BLaER1 treated with 17β-estradiol and CSF1 and Interleukin-3, amounts not matched to agents 10 nM and 100 nM (cell line): ENCODE results near the gene RAB11A.

ENCODE experiments used
- H3K27ac ChIP-seq, 11 experiments: shearing (Covaris generic); formaldehyde crosslinking; 2 replicates each; pipeline ENCODE4 v1.8.1; 2022
- H3K27me3 ChIP-seq, 11 experiments: shearing (Covaris generic); formaldehyde crosslinking; 2 replicates each; pipeline ENCODE4 v1.8.1; 2022
- H3K36me3 ChIP-seq, 11 experiments: shearing (Covaris generic); formaldehyde crosslinking; 2 replicates each; pipeline ENCODE4 v1.8.1; 2022
- H3K4me1 ChIP-seq, 10 experiments: shearing (Covaris generic); formaldehyde crosslinking; 2 replicates each; pipeline ENCODE4 v1.8.1; 2022
- H3K4me2 ChIP-seq, 11 experiments: shearing (Covaris generic); formaldehyde crosslinking; 2 replicates each; pipeline ENCODE4 v1.8.1; 2022
- H3K4me3 ChIP-seq, 10 experiments: shearing (Covaris generic); formaldehyde crosslinking; 2 replicates each; pipeline ENCODE4 v1.8.1; 2022
- H3K9ac ChIP-seq, 11 experiments: shearing (Covaris generic); formaldehyde crosslinking; 2 replicates each; pipeline ENCODE4 v1.8.1; 2022
- H3K9me3 ChIP-seq, 11 experiments: shearing (Covaris generic); formaldehyde crosslinking; replicated peaks in 1 of 11; 2 replicates each; pipeline ENCODE4 v1.8.1; 2022
- H4K20me1 ChIP-seq, 11 experiments: shearing (Covaris generic); formaldehyde crosslinking; 2 replicates each; pipeline ENCODE4 v1.8.1; 2022
- Cebpa-rat ChIP-seq, 11 experiments: shearing (Covaris generic); IDR thresholded peaks; 2 replicates each; pipeline ENCODE4 v1.8.1; 2022

Gene RAB11A

GRCh38 chr15:65869126-65869953 lies at the start of gene RAB11A:
Gene RAB11A (plus strand): TSS chr15:65869491. CDS start chr15:65869586, 95 bp downstream.
- H4K20me1 ChIP-seq = peaks cover 7 to 45% (median 34%) of the 10 kb centered on the region in 11 experiments; a peak in 18 of 22 replicates
- peaks cover 14 to 34% (median 24%) of the 10 kb centered on the region in 10 experiments for H3K4me1 ChIP-seq
- H3K4me2 ChIP-seq = peak within 1 kb of the TSS; percentile 79 to 93 (median 89)
- TF ChIP-seq Cebpa-rat (IDR thresholded peaks at IDR 0.05) = no peak
- H3K27ac ChIP-seq = peak within 1 kb of the TSS; percentile 78 to 95 (median 90)
- H3K9me3 ChIP-seq = peaks cover 0 to 3% (median 0%) of the 10 kb centered on the region in 11 experiments; a peak in 1 of 22 replicates
- H3K36me3 ChIP-seq = peaks cover 4 to 11% (median 7%) of the 10 kb centered on the region in 11 experiments; a peak in 20 of 22 replicates
- H3K9ac ChIP-seq = peak within 1 kb of the TSS; percentile 86 to 93 (median 90)
- peak within 1 kb of the TSS; percentile 76 to 100 (median 90) for H3K4me3 ChIP-seq
- no peaks in the 10 kb centered on the region for H3K27me3 ChIP-seq

DNA sequence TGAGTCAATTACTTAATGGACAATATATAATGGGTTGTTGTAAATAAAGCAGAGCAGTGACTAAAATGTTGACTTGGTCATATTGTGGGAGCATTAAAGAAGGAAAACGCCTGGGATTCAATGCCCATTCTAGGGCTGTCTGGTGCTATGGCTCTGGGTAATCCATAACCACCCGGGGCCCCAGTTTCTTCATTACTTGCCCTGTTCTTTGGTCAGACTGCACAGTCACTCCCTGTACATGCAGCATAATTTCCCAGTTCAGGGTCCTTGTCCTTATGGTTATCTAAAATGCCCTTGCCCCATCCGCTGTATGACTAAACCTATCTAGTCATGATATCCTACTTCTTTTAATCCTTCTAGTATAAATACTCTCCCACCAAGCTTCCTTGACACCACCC lies 49.7 kb upstream of the RAB11A start:
- H3K4me1 ChIP-seq = peaks cover 13 to 25% (median 17%) of the 10 kb centered on the region in 10 experiments
- H3K4me2 ChIP-seq = peak overlapping the region; percentile 19 to 81 (median 38); a peak in 18 of 22 replicates
- no peaks in the 10 kb centered on the region for H3K27me3 ChIP-seq
- peaks cover 0 to 5% (median 0%) of the 10 kb centered on the region in 11 experiments; a peak in 1 of 22 replicates for H3K9me3 ChIP-seq
- no peaks in the 10 kb centered on the region for H3K36me3 ChIP-seq
- TF ChIP-seq Cebpa-rat (IDR thresholded peaks at IDR 0.05) = no peak
- H3K4me3 ChIP-seq = no peak overlapping the region
- H4K20me1 ChIP-seq = no peaks in the 10 kb centered on the region
- peak overlapping the region in 5 of 11 experiments; percentile 20 to 83 (median 80); a peak in 8 of 22 replicates for H3K27ac ChIP-seq
- H3K9ac ChIP-seq = peak overlapping the region in 2 of 11 experiments; percentile 24 to 57; a peak in 3 of 22 replicates

DNA sequence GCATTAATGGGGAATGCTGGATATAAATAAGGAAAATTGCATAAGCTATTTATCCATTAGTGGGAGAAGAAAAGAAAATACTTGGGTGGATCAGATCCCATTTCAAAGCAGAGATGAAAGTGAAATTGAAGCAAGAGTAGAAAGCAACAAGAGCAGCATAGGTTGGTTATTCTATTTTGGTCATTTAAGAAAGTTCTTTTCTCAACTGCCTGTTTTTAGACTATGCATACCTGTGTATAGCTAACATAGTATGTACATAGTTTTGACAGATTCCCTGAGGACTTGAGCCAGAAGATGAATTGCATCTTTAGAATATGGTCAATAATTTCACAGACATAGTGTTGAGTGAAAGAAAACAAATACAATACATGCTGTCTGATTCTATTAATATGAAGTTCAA lies 48.2 kb upstream of the RAB11A start:
- Histone ChIP-seq H3K9ac (no peak overlapping the region), H3K4me1 (peaks cover 15 to 30% (median 18%) of the 10 kb centered on the region in 10 experiments), H3K36me3 (no peaks in the 10 kb centered on the region), H3K27ac (no peak overlapping the region), H3K9me3 (no peaks in the 10 kb centered on the region), H4K20me1 (no peaks in the 10 kb centered on the region), H3K4me3 (no peak overlapping the region), H3K27me3 (no peaks in the 10 kb centered on the region), H3K4me2 (no peak overlapping the region)
- TF ChIP-seq Cebpa-rat (IDR thresholded peaks at IDR 0.05) = no peak

DNA sequence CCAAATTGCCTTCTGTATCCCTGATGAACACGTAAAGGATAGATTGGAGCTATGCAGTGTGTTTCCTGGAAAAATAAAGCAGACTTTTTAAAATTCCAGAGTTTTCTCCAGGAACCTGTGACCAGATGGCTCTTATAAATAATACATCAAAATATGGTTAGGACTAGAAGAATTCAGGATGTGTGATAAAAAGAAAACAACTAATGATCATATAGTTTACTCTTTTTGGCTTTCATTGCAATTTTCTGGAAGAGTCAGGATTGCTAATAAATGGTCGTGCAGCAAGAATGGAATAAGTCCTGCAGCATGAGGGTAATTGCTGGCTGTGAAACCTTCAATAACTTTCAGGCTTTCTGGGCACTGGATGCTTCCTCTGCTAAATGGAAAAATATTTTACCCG lies 47.0 kb upstream of the RAB11A start:
- no peaks in the 10 kb centered on the region for H3K9me3 ChIP-seq
- no peaks in the 10 kb centered on the region for H3K27me3 ChIP-seq
- H3K4me1 ChIP-seq = peaks cover 15 to 38% (median 20%) of the 10 kb centered on the region in 10 experiments
- no peak overlapping the region for H3K9ac ChIP-seq
- no peaks in the 10 kb centered on the region for H3K36me3 ChIP-seq
- H4K20me1 ChIP-seq = no peaks in the 10 kb centered on the region
- H3K27ac ChIP-seq = no peak overlapping the region
- no peak overlapping the region for H3K4me3 ChIP-seq
- H3K4me2 ChIP-seq = no peak overlapping the region
- no peak for TF ChIP-seq Cebpa-rat (IDR thresholded peaks at IDR 0.05)

DNA sequence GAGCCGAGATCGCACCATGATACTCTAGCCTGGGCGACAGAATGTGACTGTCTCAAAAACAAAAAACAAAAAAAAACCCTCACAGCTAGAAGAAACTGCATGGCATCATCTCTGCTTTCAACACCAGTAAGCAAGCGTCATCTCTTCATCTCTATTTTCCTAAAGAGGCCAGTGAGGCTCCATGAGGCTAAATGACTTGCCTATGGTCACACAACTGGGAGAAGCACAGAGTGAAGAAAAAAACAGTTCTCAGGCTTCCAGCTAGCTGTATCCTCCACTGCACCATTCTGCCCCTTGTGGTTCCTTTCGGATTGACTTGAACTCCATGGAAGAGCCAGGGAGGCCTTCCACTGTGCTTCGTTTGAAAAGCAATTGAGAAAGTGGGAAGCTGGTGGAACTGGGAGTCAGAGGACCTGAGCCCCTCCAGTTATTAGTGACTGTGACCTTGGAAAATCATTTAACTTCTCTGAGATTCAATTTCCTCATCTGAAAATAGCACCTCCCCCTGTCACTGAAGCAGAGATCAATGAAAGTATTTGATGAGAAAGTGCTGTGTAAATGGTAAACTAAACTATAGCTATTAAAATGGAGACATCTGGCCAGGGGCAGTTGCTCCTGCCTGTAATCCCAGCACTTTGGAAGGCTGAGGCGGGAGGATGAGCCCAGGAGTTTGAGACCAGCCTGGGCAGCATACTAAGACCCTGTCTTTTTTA lies 45.1 kb upstream of the RAB11A start:
- no peak overlapping the region for H3K9ac ChIP-seq
- H3K4me1 ChIP-seq = peaks cover 5 to 33% (median 13%) of the 10 kb centered on the region in 10 experiments

GRCh38 chr15:65824941-65825544 lies 44.2 kb upstream of the RAB11A start:
- Histone ChIP-seq H3K36me3 (no peaks in the 10 kb centered on the region), H3K9me3 (no peaks in the 10 kb centered on the region), H3K4me3 (no peak overlapping the region), H4K20me1 (no peaks in the 10 kb centered on the region), H3K4me1 (peaks cover 0 to 24% (median 8%) of the 10 kb centered on the region in 10 experiments; a peak in 15 of 20 replicates), H3K4me2 (no peak overlapping the region), H3K27ac (no peak overlapping the region), H3K9ac (no peak overlapping the region), H3K27me3 (no peaks in the 10 kb centered on the region)
- TF ChIP-seq Cebpa-rat (IDR thresholded peaks at IDR 0.05) = 0 out of 22 replicates have a peak, but pooled peaks of 2 of the 11 experiments have one; percentile 14 to 22

More for the DNA sequence above, 45.1 kb upstream of the RAB11A start:
- no peaks in the 10 kb centered on the region for H4K20me1 ChIP-seq
- no peak overlapping the region for H3K4me2 ChIP-seq
- H3K36me3 ChIP-seq = no peaks in the 10 kb centered on the region
- H3K27me3 ChIP-seq = no peaks in the 10 kb centered on the region
- no peak overlapping the region; a peak in 1 of 22 replicates for H3K27ac ChIP-seq
- H3K9me3 ChIP-seq = no peaks in the 10 kb centered on the region
- no peak for TF ChIP-seq Cebpa-rat (IDR thresholded peaks at IDR 0.05)
- H3K4me3 ChIP-seq = no peak overlapping the region

DNA sequence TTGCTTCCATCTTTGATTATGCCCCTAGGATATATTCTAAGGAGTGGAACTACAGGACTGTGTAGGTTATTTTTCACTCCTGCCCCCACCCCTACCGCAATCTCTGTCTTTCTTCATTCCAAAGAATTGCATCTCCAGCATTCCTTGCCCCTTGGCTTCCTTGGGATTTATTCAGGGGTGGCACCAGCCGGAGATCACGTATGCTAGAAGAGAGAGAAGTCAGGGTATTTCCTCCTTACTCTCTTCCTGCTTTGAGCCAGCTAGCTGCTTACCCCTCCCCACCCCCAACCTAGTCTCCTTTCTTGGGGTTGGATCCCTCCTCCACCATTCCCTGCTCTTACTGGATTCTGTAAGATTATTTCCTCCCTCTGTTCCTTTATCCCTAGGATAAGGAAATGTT lies 42.2 kb upstream of the RAB11A start:
- Histone ChIP-seq H3K36me3 (no peaks in the 10 kb centered on the region), H3K27ac (peak overlapping the region in 3 of 11 experiments; percentile 30 to 43 (median 37); a peak in 4 of 22 replicates), H3K9ac (no peak overlapping the region), H3K9me3 (no peaks in the 10 kb centered on the region), H3K27me3 (no peaks in the 10 kb centered on the region), H3K4me1 (peaks cover 9 to 43% (median 26%) of the 10 kb centered on the region in 10 experiments), H4K20me1 (no peaks in the 10 kb centered on the region), H3K4me2 (peak overlapping the region in 4 of 11 experiments; percentile 22 to 82 (median 58); a peak in 9 of 22 replicates), H3K4me3 (no peak overlapping the region)
- TF ChIP-seq Cebpa-rat (IDR thresholded peaks at IDR 0.05) = no peak

- Histone ChIP-seq H3K4me1 (peaks cover 23 to 56% (median 41%) of the 10 kb centered on the region in 10 experiments), H3K27ac (no peak overlapping the region), H3K9me3 (no peaks in the 10 kb centered on the region), H3K27me3 (no peaks in the 10 kb centered on the region), H3K4me3 (no peak overlapping the region), H4K20me1 (no peaks in the 10 kb centered on the region), H3K4me2 (no peak overlapping the region), H3K36me3 (no peaks in the 10 kb centered on the region), H3K9ac (no peak overlapping the region)
- TF ChIP-seq Cebpa-rat (IDR thresholded peaks at IDR 0.05) = no peak
These were observed 40.7 kb upstream of the RAB11A start for GRCh38 chr15:65828585-65828984.
